Effector memory CD4-positive, alpha-beta T cell (primary cell): ENCODE results near the gene NARF.
"Not testable (repeated sequence)": the region's sequence is repeated elsewhere in the genome, so short reads cannot be mapped to it uniquely, and the experiment has no call there.

Source experiments
- DNase-seq, 3 donors: peaks; one replicate each; pipeline ENCODE4 v3.0.0-alpha.2; 2020
- H3K27ac ChIP-seq: 2 replicates; pipeline ENCODE4 v1.7.0; 2013; ENCODE audit warnings: mild to moderate bottlenecking, low read length, moderate library complexity; ENCODE audit not compliant: insufficient read depth, poor library complexity, severe bottlenecking
- H3K27me3 ChIP-seq: replicated peaks from 2 replicates; pipeline ENCODE4 v1.7.0; 2013; ENCODE audit warnings: mild to moderate bottlenecking, low read length; ENCODE audit not compliant: insufficient read depth, control insufficient read depth, poor library complexity, severe bottlenecking
- H3K36me3 ChIP-seq: 2 replicates; pipeline ENCODE4 v1.7.0; 2013; ENCODE audit warnings: mild to moderate bottlenecking, low read length, moderate library complexity; ENCODE audit not compliant: control insufficient read depth, insufficient read depth
- H3K4me1 ChIP-seq: 2 replicates; pipeline ENCODE4 v1.7.0; 2013; ENCODE audit warnings: low read length, mild to moderate bottlenecking; ENCODE audit not compliant: control insufficient read depth, insufficient read depth, poor library complexity, severe bottlenecking
- H3K4me3 ChIP-seq: 2 replicates; pipeline ENCODE4 v1.7.0; 2013; ENCODE audit warnings: low read length, low read depth, mild to moderate bottlenecking; ENCODE audit not compliant: insufficient read depth, poor library complexity, severe bottlenecking
- H3K9me3 ChIP-seq: 2 replicates; pipeline ENCODE4 v1.7.0; 2013; ENCODE audit warnings: mild to moderate bottlenecking, low read length, moderate library complexity; ENCODE audit not compliant: control insufficient read depth

NARF gene

DNA sequence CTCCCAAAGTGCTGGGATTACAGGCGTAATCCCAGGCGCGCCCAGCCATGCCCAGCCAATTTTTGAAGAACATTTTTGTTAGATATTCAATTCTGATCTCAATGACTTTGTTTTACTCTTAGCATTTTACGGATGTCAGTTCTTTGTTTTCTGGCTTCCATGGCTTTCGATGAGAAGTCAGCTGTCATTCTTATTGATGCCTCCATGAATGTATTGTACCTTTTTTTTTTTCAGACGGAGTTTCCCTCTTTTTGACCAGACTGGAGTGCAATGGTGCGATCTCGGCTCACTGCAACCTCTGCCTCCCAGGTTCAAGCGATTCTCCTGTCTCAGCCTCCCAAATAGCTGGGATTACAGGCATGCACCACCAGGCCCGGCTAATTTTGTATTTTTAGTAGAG lies 55.3 kb downstream of the NARF start:
- DNase-seq, H3K9me3 ChIP-seq, H3K27me3 ChIP-seq: not testable (repeated sequence)

DNA sequence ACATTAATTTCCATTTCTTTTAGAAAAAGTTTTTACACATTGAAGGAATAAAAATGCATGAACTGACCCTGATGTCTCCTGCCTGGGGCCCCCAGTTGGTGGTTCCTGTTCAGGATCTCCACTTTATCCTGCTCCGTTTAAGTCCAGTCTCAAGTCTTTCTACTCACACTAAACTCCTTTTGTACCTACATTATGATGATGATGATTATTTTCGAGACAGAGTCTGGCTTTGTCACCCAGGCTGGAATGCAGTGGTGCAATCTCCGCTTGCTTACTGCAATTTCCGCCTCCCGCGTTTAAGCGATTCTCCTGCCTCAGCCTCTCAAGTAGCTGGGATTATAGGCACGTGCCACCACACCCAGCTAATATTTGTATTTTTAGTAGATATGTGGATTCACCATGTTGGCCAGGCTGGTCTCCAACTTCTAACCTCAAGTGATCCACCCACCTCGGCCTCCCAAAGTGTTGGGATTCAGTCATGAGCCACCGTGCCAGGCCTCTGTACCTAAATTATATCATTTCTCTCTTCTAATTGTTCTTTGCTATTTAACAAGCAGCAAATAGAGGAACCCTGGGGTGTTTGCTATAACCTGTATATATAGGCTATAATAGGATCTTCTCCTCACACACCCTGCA lies 58.8 kb downstream of the NARF start:
- Histone ChIP-seq H3K4me1 (peaks cover 5% of the 10 kb centered on the region), H3K36me3 (no peaks in the 10 kb centered on the region), H3K27me3 (no peaks in the 10 kb centered on the region), H3K27ac (no peak overlapping the region), H3K4me3 (no peak overlapping the region), H3K9me3 (no peaks in the 10 kb centered on the region)
- no peak for DNase-seq

More for the DNA sequence above, 55.3 kb downstream of the NARF start:
- H3K4me1 ChIP-seq, H3K36me3 ChIP-seq, H3K4me3 ChIP-seq, H3K27ac ChIP-seq: not testable (repeated sequence)

DNA sequence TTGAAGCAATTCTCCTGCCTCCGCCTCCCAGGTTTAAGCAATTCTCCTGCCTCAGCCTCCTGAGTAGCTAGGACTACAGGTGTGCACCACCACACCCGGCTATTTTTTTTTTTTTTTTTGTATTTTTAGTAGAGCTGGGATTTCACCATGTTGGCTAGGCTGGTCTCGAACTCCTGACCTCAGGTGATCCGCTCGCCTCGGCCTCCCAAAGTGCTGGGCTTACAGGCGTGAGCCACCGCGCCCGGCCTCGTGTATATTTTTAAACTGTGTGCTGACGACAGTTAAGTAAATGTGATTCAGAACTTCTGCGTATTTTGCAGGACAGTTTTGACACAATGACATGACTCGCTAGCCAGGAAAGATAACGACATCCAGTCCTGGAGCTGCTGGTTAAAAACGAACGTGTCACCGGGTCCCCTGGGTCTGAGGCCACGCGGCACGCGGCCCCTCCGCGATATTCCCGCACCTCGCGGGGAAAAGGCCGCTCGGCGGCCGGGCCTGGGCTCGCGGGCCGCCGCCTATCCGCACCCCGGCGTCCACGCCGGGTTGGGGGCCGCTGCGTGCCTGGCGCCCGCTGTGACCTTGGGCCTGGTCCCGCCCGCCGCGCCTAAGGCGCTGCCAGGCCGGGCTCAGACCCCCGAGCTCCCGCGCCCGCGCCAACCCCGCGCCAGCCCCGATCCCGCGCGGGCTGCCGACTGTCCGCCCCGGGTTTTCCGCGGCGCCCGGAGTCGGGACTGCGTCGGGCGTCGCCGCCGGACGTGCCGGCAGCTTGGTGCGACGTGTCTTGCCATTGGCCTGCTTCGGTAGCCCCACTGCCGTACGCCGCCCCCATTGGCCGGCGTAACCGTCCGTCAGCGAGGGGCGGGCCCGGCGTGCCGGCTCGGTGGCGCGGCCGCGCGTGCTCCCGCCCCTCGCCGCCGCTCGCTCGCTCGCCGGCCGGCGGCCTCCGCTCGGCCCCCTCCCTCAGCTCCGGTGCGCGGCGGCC lies 60.6 kb downstream of the NARF start, which contains the start of gene FOXK2:
FOXK2 (plus strand) TSS at position 907 of the 985 bp plus-strand sequence. CDS start 157 bp downstream, outside the sequence.
- Histone ChIP-seq H3K36me3 (no peaks in the 10 kb centered on the region), H3K27ac (peak within 1 kb of the TSS; percentile 82), H3K4me3 (peak within 1 kb of the TSS; percentile 73), H3K4me1 (peaks cover 6% of the 10 kb centered on the region), H3K27me3 (no peaks in the 10 kb centered on the region), H3K9me3 (no peaks in the 10 kb centered on the region)
- DNase-seq, result peak; percentile 84 to 91 (median 90)

DNA sequence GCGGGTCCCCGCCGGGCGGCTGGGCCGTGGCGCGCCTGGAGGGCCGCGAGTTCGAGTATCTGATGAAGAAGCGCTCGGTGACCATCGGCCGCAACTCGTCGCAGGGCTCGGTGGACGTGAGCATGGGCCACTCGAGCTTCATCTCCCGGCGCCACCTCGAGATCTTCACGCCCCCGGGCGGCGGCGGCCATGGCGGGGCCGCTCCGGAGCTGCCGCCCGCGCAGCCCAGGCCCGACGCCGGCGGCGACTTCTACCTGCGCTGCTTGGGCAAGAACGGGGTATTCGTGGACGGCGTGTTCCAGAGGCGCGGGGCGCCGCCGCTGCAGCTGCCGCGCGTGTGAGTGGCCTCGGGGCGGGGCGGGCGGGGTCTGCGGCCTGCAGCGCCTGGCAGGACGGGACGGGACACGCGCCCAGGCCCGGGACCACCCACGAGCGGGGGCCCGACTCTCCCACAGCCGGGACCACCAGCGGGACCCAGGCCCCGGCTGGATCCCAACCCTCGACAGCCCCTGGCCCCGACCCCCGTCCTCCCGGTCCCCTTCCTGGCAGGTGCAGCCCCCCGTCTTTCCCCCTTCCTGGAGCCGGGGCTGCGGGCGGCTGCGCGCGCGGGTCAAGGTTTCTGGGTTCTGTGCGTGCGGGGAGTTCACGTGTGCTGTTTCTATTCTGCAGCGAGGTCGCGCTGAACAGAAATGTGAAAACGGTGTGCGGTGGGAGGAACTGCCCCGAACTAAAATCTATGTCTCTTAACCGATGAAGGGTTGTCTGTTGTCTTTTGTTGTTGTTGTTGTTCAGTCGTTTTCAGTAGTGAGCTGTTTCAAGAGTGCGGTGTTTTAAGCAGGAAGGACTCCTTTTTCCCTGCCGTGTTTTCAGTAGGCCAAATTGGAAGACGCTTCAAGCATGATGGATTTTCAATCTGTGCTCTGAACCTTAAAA lies 61.7 kb downstream of the NARF start:
- peak in 2 of 3 donors; percentile 13 to 15 for DNase-seq
- H3K4me1 ChIP-seq, result peaks cover 6% of the 10 kb centered on the region
- H3K27ac ChIP-seq, result peak overlapping the region; percentile 37
- H3K36me3 ChIP-seq, result no peaks in the 10 kb centered on the region
- peak overlapping the region; percentile 73 for H3K4me3 ChIP-seq
- no peaks in the 10 kb centered on the region for H3K27me3 ChIP-seq
- H3K9me3 ChIP-seq, result no peaks in the 10 kb centered on the region

DNA sequence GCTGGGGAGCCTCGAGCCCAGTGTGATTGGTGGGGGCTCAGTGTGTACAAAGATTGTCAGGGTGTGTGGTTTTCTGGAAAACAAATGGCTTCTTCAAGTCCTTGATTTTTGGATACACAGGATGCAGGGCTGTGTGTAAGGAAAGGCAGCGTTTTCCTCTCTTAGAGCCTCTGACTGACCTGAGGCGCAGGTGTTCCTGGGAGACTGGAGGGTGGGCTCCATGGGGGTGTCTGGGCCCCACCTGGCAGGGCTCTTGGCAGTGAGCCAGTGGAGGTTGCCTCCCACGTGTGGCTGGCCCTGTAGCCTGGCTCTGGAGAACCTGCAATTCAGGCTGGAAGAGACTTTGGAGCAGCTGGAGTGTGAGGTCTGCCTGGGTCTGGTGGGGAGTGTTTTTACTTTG lies 66.0 kb downstream of the NARF start:
- Histone ChIP-seq H3K27ac (no peak overlapping the region), H3K27me3 (no peaks in the 10 kb centered on the region), H3K4me1 (peaks cover 6% of the 10 kb centered on the region), H3K9me3 (no peaks in the 10 kb centered on the region), H3K36me3 (no peaks in the 10 kb centered on the region), H3K4me3 (no peak overlapping the region)
- DNase-seq, result no peak

DNA sequence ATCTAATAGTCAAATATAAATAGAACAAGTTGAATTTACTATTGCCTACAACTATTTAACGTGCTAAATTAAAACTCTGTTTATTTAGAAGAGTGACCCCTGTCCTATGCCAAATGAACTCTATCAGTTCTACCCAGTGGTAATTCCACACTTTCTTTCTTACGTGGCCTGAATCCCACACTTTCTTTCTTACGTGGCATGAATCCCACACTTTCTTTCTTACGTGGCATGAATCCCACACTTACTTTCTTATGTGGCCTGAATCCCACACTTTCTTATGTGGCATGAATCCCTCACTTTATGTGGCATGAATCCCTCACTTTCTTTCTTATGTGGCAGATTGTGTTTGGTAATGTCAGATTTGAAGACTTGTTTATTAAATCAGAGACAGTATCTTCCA lies 67.2 kb downstream of the NARF start:
- no peaks in the 10 kb centered on the region for H3K36me3 ChIP-seq
- no peaks in the 10 kb centered on the region for H3K9me3 ChIP-seq
- H3K4me3 ChIP-seq, result no peak overlapping the region
- DNase-seq, result no peak
- H3K27me3 ChIP-seq, result no peaks in the 10 kb centered on the region
- H3K4me1 ChIP-seq, result peaks cover 7% of the 10 kb centered on the region
- H3K27ac ChIP-seq, result no peak overlapping the region

DNA sequence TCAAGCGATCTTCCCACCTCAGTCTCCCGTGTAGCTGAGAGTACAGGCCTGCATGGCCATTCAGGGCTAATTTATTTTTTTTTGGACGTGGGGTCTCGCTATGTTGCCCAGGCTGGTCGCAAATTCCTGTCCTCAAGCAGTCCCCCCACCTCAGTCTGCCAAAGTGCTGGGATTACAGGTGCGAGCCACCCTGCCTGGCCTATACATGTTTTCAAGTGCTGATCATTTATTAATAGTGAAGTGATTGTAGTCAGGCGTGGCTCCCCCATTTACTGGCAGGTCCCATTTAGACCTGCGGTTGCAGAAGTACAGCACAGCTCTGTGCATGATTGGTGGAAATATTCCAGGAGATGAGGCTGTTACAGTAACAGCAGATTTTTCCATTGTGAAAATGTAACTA lies 69.4 kb downstream of the NARF start:
- Histone ChIP-seq H3K4me3 (no peak overlapping the region), H3K4me1 (peaks cover 11% of the 10 kb centered on the region), H3K9me3 (no peaks in the 10 kb centered on the region), H3K36me3 (no peaks in the 10 kb centered on the region), H3K27me3 (no peaks in the 10 kb centered on the region), H3K27ac (no peak overlapping the region)
- no peak for DNase-seq

DNA sequence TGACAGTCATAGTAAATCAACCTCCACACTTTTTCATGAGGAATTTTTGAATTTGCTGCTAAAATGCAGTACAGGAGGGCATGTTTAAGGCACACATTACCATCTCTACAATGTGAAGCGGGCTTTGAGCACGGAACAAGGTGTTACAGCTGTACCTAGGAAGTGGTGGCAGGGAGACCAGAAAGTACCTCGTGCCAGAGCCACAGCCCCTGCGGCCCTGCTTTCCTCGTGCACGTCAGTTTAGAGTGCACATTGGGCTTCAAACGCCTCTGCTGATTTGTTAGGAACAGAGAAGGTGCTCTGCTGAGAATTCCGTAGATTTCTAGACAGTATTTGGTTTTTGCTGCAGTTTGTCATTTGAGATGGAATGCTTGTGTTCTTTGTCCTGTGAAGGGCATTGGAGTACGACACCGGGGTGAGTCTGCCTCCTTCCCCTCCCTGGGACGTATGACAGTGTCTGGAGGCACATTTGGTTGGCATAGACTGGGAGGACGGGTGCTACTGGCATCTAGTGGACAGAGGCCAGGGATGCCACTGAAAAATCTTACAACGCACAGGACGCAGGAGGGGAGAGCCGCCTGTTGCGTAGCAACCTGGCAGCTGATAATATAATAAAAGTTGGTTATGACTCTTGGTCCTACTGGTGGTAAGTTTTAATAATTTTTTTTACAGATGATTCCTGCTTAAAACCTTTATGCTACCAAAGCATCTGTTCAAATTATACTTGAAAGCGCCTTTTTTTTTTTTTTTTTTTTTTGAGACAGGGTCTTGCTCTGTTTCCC lies 70.1 kb downstream of the NARF start:
- H3K4me1 ChIP-seq, result peaks cover 11% of the 10 kb centered on the region
- no peak for DNase-seq
- no peaks in the 10 kb centered on the region for H3K36me3 ChIP-seq
- H3K4me3 ChIP-seq, result no peak overlapping the region
- H3K27ac ChIP-seq, result no peak overlapping the region
- H3K27me3 ChIP-seq, result no peaks in the 10 kb centered on the region
- no peaks in the 10 kb centered on the region for H3K9me3 ChIP-seq

DNA sequence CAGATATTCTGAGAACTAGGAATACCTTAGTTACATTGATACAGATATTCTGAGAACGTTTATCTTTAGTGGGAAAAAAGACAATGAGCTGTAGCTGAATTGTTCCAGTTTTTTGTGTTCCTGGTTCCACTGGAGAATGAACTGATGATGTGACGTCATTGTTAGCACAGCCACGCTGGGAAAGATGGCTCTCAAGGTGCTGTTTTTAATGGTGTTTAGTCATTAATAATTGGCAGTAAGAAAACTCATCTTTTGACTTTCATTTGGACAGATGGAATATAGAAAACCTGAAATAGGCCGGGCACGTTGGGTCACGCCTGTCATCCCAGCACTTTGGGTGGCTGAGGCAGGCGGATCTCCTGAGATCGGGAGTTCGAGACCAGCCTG lies 71.4 kb downstream of the NARF start:
- Histone ChIP-seq H3K27ac (no peak overlapping the region), H3K36me3 (no peaks in the 10 kb centered on the region), H3K4me1 (peaks cover 11% of the 10 kb centered on the region), H3K4me3 (no peak overlapping the region), H3K27me3 (no peaks in the 10 kb centered on the region), H3K9me3 (no peaks in the 10 kb centered on the region)
- no peak for DNase-seq
